DMS53 treated with DMSO at 0.1 percent for 48 hours (cell line): ENCODE data around the gene LUZP2.

Experiments
- DNase-seq: peaks from one replicate; lab custom pipeline; 2025; ENCODE audit not compliant: unreplicated experiment; lab: John Stamatoyannopoulos, UW

LUZP2 gene

GRCh38 chr11:24560324-24560723 is 63.5 kb downstream of the LUZP2 start:
- no peak for DNase-seq

- no peak for DNase-seq
Measured at GRCh38 chr11:24567380-24567779, 70.5 kb downstream of the LUZP2 start.

GRCh38 chr11:24572376-24572775 is 75.5 kb downstream of the LUZP2 start:
- DNase-seq = no peak

- no peak for DNase-seq
Measured at GRCh38 chr11:24574461-24574860, 77.6 kb downstream of the LUZP2 start.

GRCh38 chr11:24575392-24575791 is 78.5 kb downstream of the LUZP2 start:
- no peak for DNase-seq

GRCh38 chr11:24585192-24585591 is 88.3 kb downstream of the LUZP2 start:
- peak; percentile 15 for DNase-seq

- DNase-seq = no peak
Measured at GRCh38 chr11:24587635-24588034, 90.8 kb downstream of the LUZP2 start.

- no peak for DNase-seq
Measured at GRCh38 chr11:24588081-24588480, 91.2 kb downstream of the LUZP2 start.

- DNase-seq = no peak
Measured at GRCh38 chr11:24589064-24589463, 92.2 kb downstream of the LUZP2 start.

- no peak for DNase-seq
Measured at GRCh38 chr11:24591283-24591682, 94.4 kb downstream of the LUZP2 start.

GRCh38 chr11:24592360-24592759 is 95.5 kb downstream of the LUZP2 start:
- DNase-seq = no peak

- DNase-seq = no peak
Measured at GRCh38 chr11:24593332-24593731, 96.5 kb downstream of the LUZP2 start.

GRCh38 chr11:24594401-24594800 is 97.5 kb downstream of the LUZP2 start:
- no peak for DNase-seq

GRCh38 chr11:24598641-24599040 is 101.8 kb downstream of the LUZP2 start:
- DNase-seq = no peak

- DNase-seq = no peak
Measured at GRCh38 chr11:24609192-24610119, 112.6 kb downstream of the LUZP2 start.

- DNase-seq = no peak
Measured at GRCh38 chr11:24615451-24616160, 118.8 kb downstream of the LUZP2 start.

GRCh38 chr11:24617856-24618255 is 121.0 kb downstream of the LUZP2 start:
- no peak for DNase-seq

GRCh38 chr11:24619900-24620299 is 123.0 kb downstream of the LUZP2 start:
- DNase-seq = no peak

GRCh38 chr11:24622262-24622661 is 125.4 kb downstream of the LUZP2 start:
- no peak for DNase-seq

- no peak for DNase-seq
Measured at GRCh38 chr11:24623121-24623520, 126.3 kb downstream of the LUZP2 start.

GRCh38 chr11:24624432-24624831 is 127.6 kb downstream of the LUZP2 start:
- no peak for DNase-seq

GRCh38 chr11:24625975-24626374 is 129.1 kb downstream of the LUZP2 start:
- no peak for DNase-seq
